HCT116 (cell line): ENCODE data around the gene ELF1. TPM values are rescaled to one million over a fixed set of nuclear protein-coding genes. Genes with fewer than 3 reads are reported as not detected.

ENCODE experiments used
- ATAC-seq: fragments of 200-7000 bp; cut with Tn5 transposase; 2 replicates; pipeline ENCODE4 v1.9.1; 2020; ENCODE audit warnings: mild to moderate bottlenecking, moderate library complexity
- BruUV-seq: library from RNA; stranded (reverse); fragments of 400-500 nt; replicated peaks from 2 replicates; lab custom pipeline; 2021; lab: Mats Ljungman, UMichigan
- CTCF ChIA-PET: fragments of 300-600 bp; sonication (Branson Sonifier 250); formaldehyde crosslinking; loops from one replicate; lab custom pipeline; 2021; ENCODE audit warnings: antibody characterized with exemption; lab: Charles Lee
- POLR2A ChIA-PET: fragments of 300-600, 350-600 bp; sonication (Branson Sonifier 250); formaldehyde crosslinking; loops from one replicate; lab custom pipeline; 2021; ENCODE audit warnings: antibody characterized with exemption; lab: Charles Lee
- RAD21 ChIA-PET, 2 experiments: fragments of 300-600 bp; sonication (Branson Sonifier 250); formaldehyde crosslinking; loops; one replicate each; lab custom pipeline; 2023; ENCODE audit warnings: low total read pairs in 2 of 2; ENCODE audit not compliant: uncharacterized antibody in 2 of 2, unreplicated experiment in 2 of 2, low non-redundant PET in 1 of 2; lab: Charles Lee
- DNase-seq: peaks from one replicate; pipeline ENCODE4 v3.0.0-alpha.2; 2010; ENCODE audit warnings: low read depth, low spot score
- H2AFZ ChIP-seq: fragments of 200-600 bp; shearing (Covaris generic), sonication (generic); 2 replicates; pipeline ENCODE4 v1.6.1; 2017; ENCODE audit warnings: low read depth, mixed run types, mixed read lengths, antibody characterized with exemption, low read length; ENCODE audit not compliant: poor library complexity, severe bottlenecking
- H3K27ac ChIP-seq: 2 replicates; pipeline ENCODE4 v1.5.1; 2012; ENCODE audit warnings: low read depth, low read length
- H3K27me3 ChIP-seq: fragments of 200-600 bp; sonication (generic); 2 replicates; pipeline ENCODE4 v1.6.1; 2016; ENCODE audit warnings: mixed run types, low read length, mixed read lengths; ENCODE audit not compliant: insufficient read depth
- H3K36me3 ChIP-seq, 2 experiments: fragments of 200-500 bp in 1 of 2; fragments of 200-600 bp in 1 of 2; sonication (Bioruptor generic) in 1 of 2; sonication (generic) in 1 of 2; 2 replicates each; pipeline versions ENCODE4 v1.5.1 to v1.6.1; 2014 to 2016; ENCODE audit warnings: low read length in 2 of 2, inconsistent platforms in 1 of 2, mixed read lengths in 1 of 2, mixed run types in 1 of 2; ENCODE audit not compliant: insufficient read depth in 2 of 2, control insufficient read depth in 1 of 2
- H3K4me1 ChIP-seq, 2 experiments: fragments of 200-600 bp in 1 of 2; sonication (generic) in 1 of 2; 2 replicates each; pipeline versions ENCODE4 v1.5.1 to v1.6.1; 2012 to 2017; ENCODE audit warnings: low read length in 2 of 2, inconsistent platforms in 1 of 2, mild to moderate bottlenecking in 1 of 2, mixed read lengths in 1 of 2, mixed run types in 1 of 2, moderate library complexity in 1 of 2; ENCODE audit not compliant: insufficient read depth in 2 of 2, control insufficient read depth in 1 of 2
- H3K4me2 ChIP-seq: fragments of 200-600 bp; sonication (generic); 2 replicates; pipeline ENCODE4 v1.6.1; 2017; ENCODE audit warnings: mixed run types, low read length, mixed read lengths
- H3K4me3 ChIP-seq, 2 experiments: fragments of 200-600 bp in 1 of 2; sonication (generic) in 1 of 2; replicated peaks in 1 of 2; 2 replicates each; pipeline ENCODE4 v1.5.1; 2011 to 2016; ENCODE audit warnings: low read length in 2 of 2, control low read depth in 1 of 2, low read depth in 1 of 2, mild to moderate bottlenecking in 1 of 2, mixed read lengths in 1 of 2, mixed run types in 1 of 2
- H3K79me2 ChIP-seq: fragments of 200-600 bp; sonication (generic); 2 replicates; pipeline ENCODE4 v1.6.1; 2017; ENCODE audit warnings: mild to moderate bottlenecking, mixed run types, low read length, moderate library complexity, mixed read lengths; ENCODE audit not compliant: insufficient read depth
- H3K9ac ChIP-seq: fragments of 200-600 bp; sonication (generic); 2 replicates; pipeline ENCODE4 v1.6.1; 2016; ENCODE audit warnings: low read length, mixed read lengths
- H3K9me2 ChIP-seq: fragments of 200-600 bp; sonication (generic), shearing (Covaris generic); 2 replicates; pipeline ENCODE4 v1.6.1; 2017; ENCODE audit warnings: mixed run types, mild to moderate bottlenecking, moderate library complexity; ENCODE audit not compliant: insufficient read depth
- H3K9me3 ChIP-seq, 2 experiments: fragments of 200-500 bp in 1 of 2; fragments of 200-600 bp in 1 of 2; sonication (Bioruptor generic) in 1 of 2; sonication (generic) in 1 of 2; 2 replicates each; pipeline ENCODE4 v1.6.1; 2014 to 2017; ENCODE audit warnings: low read length in 2 of 2, mixed read lengths in 2 of 2, inconsistent platforms in 1 of 2, low read depth in 1 of 2, mild to moderate bottlenecking in 1 of 2, mixed run types in 1 of 2, moderate library complexity in 1 of 2; ENCODE audit not compliant: control insufficient read depth in 1 of 2, insufficient read depth in 1 of 2
- H4K20me1 ChIP-seq: fragments of 200-600 bp; sonication (generic), shearing (Covaris generic); 2 replicates; pipeline ENCODE4 v1.6.1; 2017; ENCODE audit warnings: mixed run types, mild to moderate bottlenecking, moderate library complexity; ENCODE audit not compliant: insufficient read depth
- CBX3 ChIP-seq: IDR thresholded peaks from 2 replicates; pipeline ENCODE4 v1.6.1; 2012; ENCODE audit warnings: low read depth
- CEBPB ChIP-seq: IDR thresholded peaks from 2 replicates; pipeline ENCODE4 v1.6.1; 2012; ENCODE audit warnings: low read depth
- ELF1 ChIP-seq: IDR thresholded peaks from 2 replicates; pipeline ENCODE4 v1.6.1; 2012; ENCODE audit warnings: low read depth, borderline replicate concordance
- JUND ChIP-seq: IDR thresholded peaks from 2 replicates; pipeline ENCODE4 v1.6.1; 2012
- POLR2A ChIP-seq: IDR thresholded peaks from 2 replicates; pipeline ENCODE4 v1.7.0; 2011; ENCODE audit warnings: borderline replicate concordance; ENCODE audit not compliant: insufficient read depth, insufficient read length; ENCODE audit errors: extremely low read depth
- SIN3A ChIP-seq: IDR thresholded peaks from 2 replicates; pipeline ENCODE4 v1.6.1; 2012; ENCODE audit warnings: low read depth
- TCF7L2 ChIP-seq: IDR thresholded peaks from 2 replicates; pipeline ENCODE4 v1.7.0; 2011; ENCODE audit warnings: borderline replicate concordance, inconsistent platforms; ENCODE audit not compliant: insufficient read depth, insufficient read length; ENCODE audit errors: extremely low read depth
- intact Hi-C: fragments of 100-400 bp; cut with micrococcal nuclease; formaldehyde crosslinking; loops from 2 replicates; pipeline ENCODE4 v1.10.0; 2022
- total RNA-seq: library from RNA; stranded (reverse); gene quantifications from one replicate; pipeline ENCODE4 v1.2.1, GENCODE V29; 2021; ENCODE audit not compliant: unreplicated experiment
- TF ChIP-seq, protein P1 (sequence below): IDR thresholded peaks from 2 replicates; pipeline ENCODE4 v1.6.1; 2012
- TF ChIP-seq, protein P2 (sequence below): IDR thresholded peaks from 2 replicates; pipeline ENCODE4 v1.6.1; 2012; ENCODE audit warnings: low read depth

The ELF1 gene
- total RNA-seq, 1 experiment from 2014 or later: 30.0 TPM

DNA sequence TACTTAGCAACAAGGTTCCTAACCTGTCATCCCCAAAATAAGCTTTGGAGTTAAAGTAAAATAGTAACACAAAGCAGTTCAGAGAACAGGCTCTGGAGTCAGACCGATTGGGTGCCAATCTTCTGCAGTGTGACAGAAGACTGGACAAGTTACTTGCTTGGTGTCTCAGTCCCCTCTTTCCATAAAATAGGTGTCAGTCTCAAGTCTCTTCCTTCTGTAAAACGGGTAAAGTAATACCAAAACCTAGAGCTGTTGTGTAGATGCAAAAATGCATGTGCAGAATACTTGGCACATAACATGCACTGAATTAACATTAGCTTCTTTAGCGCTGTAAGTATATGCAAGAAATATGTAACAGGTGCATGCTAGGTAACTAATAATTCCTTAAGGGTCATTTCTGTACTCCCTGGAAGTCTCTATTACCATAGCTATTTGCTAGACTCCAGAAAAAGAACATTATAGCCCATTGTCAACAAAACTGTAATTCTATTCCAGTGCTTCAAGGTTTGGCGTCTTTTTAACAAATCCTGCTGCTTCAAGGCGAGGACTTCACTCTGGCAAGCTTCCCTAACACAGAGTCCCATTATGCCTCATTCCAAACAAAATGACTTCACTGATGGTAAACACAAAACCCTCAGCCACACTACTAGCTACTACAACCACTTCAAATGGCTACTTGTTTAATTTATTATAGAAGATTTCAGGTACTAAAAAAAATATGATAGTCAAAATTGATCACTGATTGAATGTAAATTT, 32.8 kb downstream of the ELF1 start:
- no peaks in the 10 kb centered on the region for H3K9me3 ChIP-seq
- ChIA-PET POLR2A (interaction anchor here (0.7 kb wide), 1 partner anchor 977 kb away, joined by 3 read pairs; no protein-coding TSS in a partner anchor), CTCF (no interaction called here), RAD21 (no interaction called here)
- H3K79me2 ChIP-seq: peaks cover 65% of the 10 kb centered on the region
- no peak overlapping the region for H3K4me2 ChIP-seq
- DNase-seq (no peak), ATAC-seq (no peak)
- no peaks in the 10 kb centered on the region for H3K9me2 ChIP-seq
- no peaks in the 10 kb centered on the region for H3K27me3 ChIP-seq
- BruUV-seq: no TSS peak
- TF ChIP-seq, protein P1, sequence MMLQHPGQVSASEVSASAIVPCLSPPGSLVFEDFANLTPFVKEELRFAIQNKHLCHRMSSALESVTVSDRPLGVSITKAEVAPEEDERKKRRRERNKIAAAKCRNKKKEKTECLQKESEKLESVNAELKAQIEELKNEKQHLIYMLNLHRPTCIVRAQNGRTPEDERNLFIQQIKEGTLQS: no peak
- TF ChIP-seq CBX3: no peak
- TF ChIP-seq SIN3A: no peak
- no peak for TF ChIP-seq TCF7L2
- TF ChIP-seq, protein P2, sequence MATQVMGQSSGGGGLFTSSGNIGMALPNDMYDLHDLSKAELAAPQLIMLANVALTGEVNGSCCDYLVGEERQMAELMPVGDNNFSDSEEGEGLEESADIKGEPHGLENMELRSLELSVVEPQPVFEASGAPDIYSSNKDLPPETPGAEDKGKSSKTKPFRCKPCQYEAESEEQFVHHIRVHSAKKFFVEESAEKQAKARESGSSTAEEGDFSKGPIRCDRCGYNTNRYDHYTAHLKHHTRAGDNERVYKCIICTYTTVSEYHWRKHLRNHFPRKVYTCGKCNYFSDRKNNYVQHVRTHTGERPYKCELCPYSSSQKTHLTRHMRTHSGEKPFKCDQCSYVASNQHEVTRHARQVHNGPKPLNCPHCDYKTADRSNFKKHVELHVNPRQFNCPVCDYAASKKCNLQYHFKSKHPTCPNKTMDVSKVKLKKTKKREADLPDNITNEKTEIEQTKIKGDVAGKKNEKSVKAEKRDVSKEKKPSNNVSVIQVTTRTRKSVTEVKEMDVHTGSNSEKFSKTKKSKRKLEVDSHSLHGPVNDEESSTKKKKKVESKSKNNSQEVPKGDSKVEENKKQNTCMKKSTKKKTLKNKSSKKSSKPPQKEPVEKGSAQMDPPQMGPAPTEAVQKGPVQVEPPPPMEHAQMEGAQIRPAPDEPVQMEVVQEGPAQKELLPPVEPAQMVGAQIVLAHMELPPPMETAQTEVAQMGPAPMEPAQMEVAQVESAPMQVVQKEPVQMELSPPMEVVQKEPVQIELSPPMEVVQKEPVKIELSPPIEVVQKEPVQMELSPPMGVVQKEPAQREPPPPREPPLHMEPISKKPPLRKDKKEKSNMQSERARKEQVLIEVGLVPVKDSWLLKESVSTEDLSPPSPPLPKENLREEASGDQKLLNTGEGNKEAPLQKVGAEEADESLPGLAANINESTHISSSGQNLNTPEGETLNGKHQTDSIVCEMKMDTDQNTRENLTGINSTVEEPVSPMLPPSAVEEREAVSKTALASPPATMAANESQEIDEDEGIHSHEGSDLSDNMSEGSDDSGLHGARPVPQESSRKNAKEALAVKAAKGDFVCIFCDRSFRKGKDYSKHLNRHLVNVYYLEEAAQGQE: no peak
- TF ChIP-seq JUND: no peak
- TF ChIP-seq CEBPB: no peak
- TF ChIP-seq ELF1: no peak
- TF ChIP-seq POLR2A: no peak
- H3K27ac ChIP-seq: no peak overlapping the region
- H3K4me1 ChIP-seq: no peaks in the 10 kb centered on the region
- H3K36me3 ChIP-seq: 0 out of 4 replicates have a peak, but pooled peaks cover 0 to 2% of the 10 kb centered on the region in 2 experiments
- H3K9ac ChIP-seq: no peak overlapping the region
- H4K20me1 ChIP-seq: no peaks in the 10 kb centered on the region
- no peak overlapping the region for H2AFZ ChIP-seq
- H3K4me3 ChIP-seq: no peak overlapping the region
- intact Hi-C loops: no loop called here
